ENCODE data around the gene UCK1.

UCK1 gene

DNA sequence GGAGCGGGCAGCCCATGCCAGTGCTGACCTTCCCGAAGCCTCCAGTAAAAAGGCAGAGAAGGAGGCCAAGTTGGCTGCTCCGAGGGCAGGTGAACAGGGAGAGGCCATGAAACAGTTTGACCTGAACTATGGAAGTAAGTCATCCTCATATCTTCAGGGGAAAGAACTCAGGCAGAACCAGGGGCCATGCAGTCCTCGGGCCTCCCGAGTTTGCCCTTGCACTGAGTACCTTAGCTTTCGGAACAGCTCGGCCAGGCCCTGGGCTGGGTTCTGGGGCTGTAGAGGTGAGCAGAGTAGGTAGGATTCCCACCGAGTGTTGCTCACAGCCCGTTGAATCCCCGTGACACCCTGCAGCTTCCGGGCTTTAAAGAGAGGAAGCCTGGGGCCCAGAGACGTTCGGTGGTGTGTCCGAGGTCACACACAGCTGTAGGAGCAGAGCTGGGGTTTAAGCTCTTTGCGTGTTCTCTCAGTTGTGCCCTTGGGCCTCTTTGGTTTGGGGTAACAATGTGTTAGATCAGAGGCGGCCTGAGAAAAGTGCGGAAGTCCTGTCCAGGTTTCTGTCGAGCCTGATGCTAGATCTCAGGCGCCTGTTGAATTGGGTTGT is 53.1 kb downstream of the UCK1 start:
- H3K27me3 ChIP-seq (replicated peaks; ENCODE audit: control insufficient read depth, insufficient read depth, low read length), result no peaks in the 10 kb centered on the region
- H3K9ac ChIP-seq (ENCODE audit: low read length), result no peak overlapping the region
- H3K9me3 ChIP-seq (ENCODE audit: control insufficient read depth, low read length), result no peaks in the 10 kb centered on the region
- no peak for DNase-seq (ENCODE audit: low read depth)
- H3K4me3 ChIP-seq (ENCODE audit: low read length), result no peak overlapping the region
- peaks cover 94% of the 10 kb centered on the region for H3K36me3 ChIP-seq (ENCODE audit: control insufficient read depth, insufficient read depth, low read length, severe bottlenecking)
- H3K4me1 ChIP-seq (ENCODE audit: control insufficient read depth, insufficient read depth, low read length), result no peaks in the 10 kb centered on the region

DNA sequence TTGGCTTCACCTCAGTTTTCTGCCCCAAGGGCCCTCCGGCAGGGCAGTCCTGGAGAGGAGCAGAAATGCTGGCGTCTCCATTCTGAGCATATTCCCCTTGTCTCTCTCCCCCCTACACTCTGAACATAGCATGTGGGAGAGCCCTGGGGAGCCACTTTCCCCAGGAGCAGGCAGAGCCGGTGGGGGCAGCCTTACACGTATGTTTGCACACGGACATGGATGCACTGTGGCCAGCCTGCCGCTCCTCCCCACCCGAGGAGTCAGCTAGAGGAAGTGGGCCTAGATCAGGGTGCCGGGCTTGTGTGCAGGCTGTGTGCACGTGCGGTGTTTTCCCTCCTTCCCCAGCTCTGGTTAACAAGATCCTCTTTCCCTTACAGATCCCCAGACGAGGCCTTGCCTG is 53.7 kb downstream of the UCK1 start:
- Histone ChIP-seq H3K4me3 (ENCODE audit: low read length) (no peak overlapping the region), H3K36me3 (ENCODE audit: control insufficient read depth, insufficient read depth, low read length, severe bottlenecking) (peaks cover 93% of the 10 kb centered on the region), H3K4me1 (ENCODE audit: control insufficient read depth, insufficient read depth, low read length) (no peaks in the 10 kb centered on the region), H3K27me3 (replicated peaks; ENCODE audit: control insufficient read depth, insufficient read depth, low read length) (no peaks in the 10 kb centered on the region), H3K9me3 (ENCODE audit: control insufficient read depth, low read length) (no peaks in the 10 kb centered on the region), H3K9ac (ENCODE audit: low read length) (no peak overlapping the region)
- no peak for DNase-seq (ENCODE audit: low read depth)

GRCh38 chr9:131476777-131477345 is 54.2 kb downstream of the UCK1 start:
- H3K9ac ChIP-seq (ENCODE audit: low read length), result no peak overlapping the region
- peaks cover under 1% of the 10 kb centered on the region for H3K9me3 ChIP-seq (ENCODE audit: control insufficient read depth, low read length)
- no peaks in the 10 kb centered on the region for H3K27me3 ChIP-seq (replicated peaks; ENCODE audit: control insufficient read depth, insufficient read depth, low read length)
- H3K4me3 ChIP-seq (ENCODE audit: low read length), result no peak overlapping the region
- DNase-seq (ENCODE audit: low read depth), result no peak
- peaks cover 92% of the 10 kb centered on the region for H3K36me3 ChIP-seq (ENCODE audit: control insufficient read depth, insufficient read depth, low read length, severe bottlenecking)
- H3K4me1 ChIP-seq (ENCODE audit: control insufficient read depth, insufficient read depth, low read length), result no peaks in the 10 kb centered on the region

DNA sequence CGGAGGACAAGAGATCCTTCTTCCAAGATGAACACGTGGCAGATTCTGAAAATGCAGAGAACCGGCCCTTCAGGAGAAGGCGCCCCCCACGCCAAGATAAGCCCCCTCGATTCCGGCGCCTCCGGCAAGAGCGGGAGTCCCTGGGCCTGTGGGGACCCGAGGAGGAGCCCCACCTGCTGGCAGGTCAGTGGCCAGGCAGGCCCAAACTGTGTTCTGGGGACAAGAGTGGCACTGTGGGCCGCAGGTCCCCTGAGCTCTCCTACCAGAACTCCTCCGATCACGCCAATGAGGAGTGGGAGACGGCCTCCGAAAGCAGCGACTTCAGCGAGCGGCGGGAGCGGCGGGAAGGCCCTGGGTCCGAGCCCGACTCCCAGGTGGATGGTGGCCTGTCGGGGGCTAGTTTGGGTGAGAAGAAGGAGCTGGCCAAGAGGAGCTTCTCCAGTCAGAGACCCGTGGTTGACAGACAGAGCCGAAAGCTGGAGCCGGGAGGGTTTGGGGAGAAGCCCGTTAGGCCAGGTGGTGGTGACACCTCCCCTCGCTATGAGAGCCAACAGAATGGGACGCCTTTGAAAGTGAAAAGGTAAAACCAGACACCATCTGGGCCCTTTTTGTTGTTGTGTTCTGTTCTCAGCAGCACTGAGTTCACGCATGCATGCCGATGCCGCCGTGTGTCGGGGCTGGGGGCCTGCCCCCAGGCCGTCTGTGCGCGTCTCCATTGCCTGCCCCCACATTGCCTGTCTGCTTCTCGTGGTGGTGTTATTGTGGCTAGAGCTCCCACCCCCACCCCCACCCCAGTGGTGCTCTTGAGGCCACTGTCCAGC is 54.9 kb downstream of the UCK1 start:
- Histone ChIP-seq H3K36me3 (ENCODE audit: control insufficient read depth, insufficient read depth, low read length, severe bottlenecking) (peaks cover 92% of the 10 kb centered on the region), H3K27me3 (replicated peaks; ENCODE audit: control insufficient read depth, insufficient read depth, low read length) (no peaks in the 10 kb centered on the region), H3K4me3 (ENCODE audit: low read length) (no peak overlapping the region), H3K9me3 (ENCODE audit: control insufficient read depth, low read length) (peaks cover 3% of the 10 kb centered on the region), H3K4me1 (ENCODE audit: control insufficient read depth, insufficient read depth, low read length) (no peaks in the 10 kb centered on the region), H3K9ac (ENCODE audit: low read length) (no peak overlapping the region)
- peak; percentile 3 for DNase-seq (ENCODE audit: low read depth)

GRCh38 chr9:131475111-131475955 is 55.7 kb downstream of the UCK1 start:
- no peak overlapping the region for H3K4me3 ChIP-seq (ENCODE audit: low read length)
- H3K27me3 ChIP-seq (replicated peaks; ENCODE audit: control insufficient read depth, insufficient read depth, low read length), result no peaks in the 10 kb centered on the region
- H3K9me3 ChIP-seq (ENCODE audit: control insufficient read depth, low read length), result peaks cover 3% of the 10 kb centered on the region
- H3K9ac ChIP-seq (ENCODE audit: low read length), result no peak overlapping the region
- H3K4me1 ChIP-seq (ENCODE audit: control insufficient read depth, insufficient read depth, low read length), result no peaks in the 10 kb centered on the region
- DNase-seq (ENCODE audit: low read depth), result no peak
- peaks cover 96% of the 10 kb centered on the region for H3K36me3 ChIP-seq (ENCODE audit: control insufficient read depth, insufficient read depth, low read length, severe bottlenecking)

DNA sequence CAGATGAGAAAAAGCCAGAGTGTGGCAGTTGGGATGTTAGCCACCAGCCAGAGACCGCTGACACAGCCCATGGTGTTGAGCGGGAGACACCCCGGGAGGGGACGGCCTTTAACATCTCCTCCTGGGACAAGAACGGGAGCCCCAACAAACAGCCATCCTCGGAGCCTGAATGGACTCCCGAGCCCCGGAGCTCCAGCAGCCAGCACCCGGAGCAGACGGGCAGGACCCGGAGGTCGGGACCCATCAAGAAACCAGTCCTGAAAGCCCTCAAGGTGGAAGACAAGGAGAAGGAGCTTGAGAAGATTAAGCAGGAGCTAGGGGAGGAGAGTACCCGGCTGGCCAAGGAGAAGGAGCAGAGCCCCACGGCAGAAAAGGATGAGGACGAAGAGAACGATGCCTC is 56.4 kb downstream of the UCK1 start:
- DNase-seq (ENCODE audit: low read depth), result no peak
- peaks cover 96% of the 10 kb centered on the region for H3K36me3 ChIP-seq (ENCODE audit: control insufficient read depth, insufficient read depth, low read length, severe bottlenecking)

GRCh38 chr9:131473891-131474290 is 57.2 kb downstream of the UCK1 start:
- Histone ChIP-seq H3K36me3 (ENCODE audit: control insufficient read depth, insufficient read depth, low read length, severe bottlenecking) (peaks cover 95% of the 10 kb centered on the region), H3K4me3 (ENCODE audit: low read length) (no peak overlapping the region), H3K9me3 (ENCODE audit: control insufficient read depth, low read length) (peaks cover 3% of the 10 kb centered on the region), H3K4me1 (ENCODE audit: control insufficient read depth, insufficient read depth, low read length) (no peaks in the 10 kb centered on the region), H3K9ac (ENCODE audit: low read length) (no peak overlapping the region), H3K27me3 (replicated peaks; ENCODE audit: control insufficient read depth, insufficient read depth, low read length) (no peaks in the 10 kb centered on the region)
- DNase-seq (ENCODE audit: low read depth), result no peak

More for the DNA sequence above, 56.4 kb downstream of the UCK1 start:
- H3K9me3 ChIP-seq (ENCODE audit: control insufficient read depth, low read length), result peaks cover 3% of the 10 kb centered on the region
- H3K4me1 ChIP-seq (ENCODE audit: control insufficient read depth, insufficient read depth, low read length), result no peaks in the 10 kb centered on the region
- no peak overlapping the region for H3K9ac ChIP-seq (ENCODE audit: low read length)
- no peak overlapping the region for H3K4me3 ChIP-seq (ENCODE audit: low read length)
- H3K27me3 ChIP-seq (replicated peaks; ENCODE audit: control insufficient read depth, insufficient read depth, low read length), result no peaks in the 10 kb centered on the region

Measured in adipocyte (in vitro differentiated cells).